ENCODE results near the gene POTEI. TPM values are rescaled to one million over a fixed set of nuclear protein-coding genes. Genes with fewer than 3 reads are reported as not detected.
"Not testable (repeated sequence)": the region's sequence is repeated elsewhere in the genome, so short reads cannot be mapped to it uniquely, and the experiment has no call there.

POTEI gene
- under 1 TPM; 0.08 to 0.17 (median 0.12) TPM for polyA plus RNA-seq (ENCODE audit: insufficient read length in 4 of 4)

GRCh38 chr2:130509228-130509627 lies at the start of gene POTEI:
Gene POTEI (minus strand): TSS chr2:130509328. CDS start chr2:130509235, 93 bp downstream.
- DNase-seq (ENCODE audit: low read depth in 4 of 4, low spot score in 2 of 4) = not testable (repeated sequence)

DNA sequence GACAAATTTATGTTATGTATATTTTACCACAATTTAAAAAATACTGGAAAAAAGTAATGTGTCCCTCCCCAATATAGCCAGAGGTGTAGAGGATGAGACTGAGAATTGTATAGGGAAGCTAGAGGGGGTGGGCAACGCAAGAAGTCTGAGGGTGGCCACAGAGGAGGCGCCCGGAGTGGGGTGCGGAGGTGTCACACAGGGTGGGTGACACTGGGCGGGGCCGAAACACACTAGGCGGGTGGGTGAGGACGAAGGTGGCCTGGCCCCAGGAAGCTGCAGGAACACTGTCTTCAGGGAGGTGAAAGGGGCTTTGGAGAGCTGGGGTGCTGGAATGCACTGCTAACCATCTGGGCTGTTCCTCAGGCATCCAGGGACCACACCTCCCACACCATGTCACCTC lies 47.3 kb upstream of the POTEI start:
- not testable (repeated sequence) for DNase-seq (ENCODE audit: low read depth in 4 of 4, low spot score in 2 of 4)

GRCh38 chr2:130554178-130554577 lies 45.0 kb upstream of the POTEI start:
- DNase-seq (ENCODE audit: low read depth in 4 of 4, low spot score in 2 of 4) = not testable (repeated sequence)

DNA sequence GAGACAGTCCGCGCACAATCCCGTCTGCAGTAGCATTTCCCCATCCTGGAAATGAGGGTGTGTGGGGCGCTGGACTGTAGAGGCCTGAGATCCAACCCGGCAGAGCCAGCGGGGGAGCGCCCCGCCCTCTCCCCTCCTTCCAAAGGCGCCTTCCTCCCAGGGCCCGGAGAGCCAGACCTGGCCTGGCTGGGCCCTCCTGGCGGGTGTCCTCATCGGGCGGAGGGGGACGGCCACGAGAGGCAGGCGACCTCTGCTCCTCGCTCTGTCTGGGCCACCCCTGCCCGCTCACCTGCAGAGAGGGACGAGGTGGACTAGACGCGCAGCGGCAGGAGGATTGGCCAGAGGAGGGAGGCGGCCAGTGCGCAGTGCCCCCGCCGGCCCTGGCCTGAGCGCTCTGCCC lies 40.3 kb upstream of the POTEI start:
- not testable (repeated sequence) for DNase-seq (ENCODE audit: low read depth in 4 of 4, low spot score in 2 of 4)

DNA sequence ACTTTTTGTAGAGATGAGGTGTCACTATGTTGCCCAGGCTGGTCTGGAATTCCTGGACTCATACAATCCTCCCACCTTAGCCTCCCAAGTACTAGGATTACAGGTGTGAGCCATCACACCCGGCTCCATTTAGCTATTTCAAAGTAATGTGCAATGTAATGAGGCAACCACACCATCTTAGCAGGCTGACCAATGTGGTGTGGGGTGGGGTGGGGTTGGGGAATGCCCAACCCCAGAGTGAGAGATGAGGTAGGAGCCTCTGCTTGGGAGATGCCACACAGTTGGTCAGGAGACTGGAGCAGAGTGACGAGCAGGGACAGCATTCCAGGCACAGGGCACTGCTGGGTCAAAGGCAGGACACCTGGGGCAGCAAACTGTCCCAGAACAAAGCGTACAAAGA lies 39.3 kb upstream of the POTEI start:
- not testable (repeated sequence) for DNase-seq (ENCODE audit: low read depth in 4 of 4, low spot score in 2 of 4)

DNA sequence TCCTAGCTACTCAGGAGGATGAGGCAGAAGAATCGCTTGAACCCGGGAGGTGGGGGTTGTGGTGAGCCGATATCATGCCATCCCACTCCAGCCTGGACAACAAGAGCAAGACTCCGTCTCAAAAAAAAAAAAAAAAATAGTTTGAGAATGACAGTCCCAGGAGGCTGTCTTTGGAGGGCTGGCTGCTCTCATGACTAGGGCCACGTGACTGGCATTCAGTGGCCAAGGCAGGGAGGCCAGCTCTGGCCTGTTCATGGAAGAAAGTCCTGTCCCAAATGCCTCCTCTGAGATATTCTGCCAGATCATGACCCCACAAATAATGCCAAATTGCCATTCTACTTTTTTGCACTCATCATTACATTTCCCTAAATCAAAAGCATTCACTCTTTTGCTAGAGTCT lies 35.9 kb upstream of the POTEI start:
- DNase-seq (ENCODE audit: low read depth in 4 of 4, low spot score in 2 of 4) = not testable (repeated sequence)

DNA sequence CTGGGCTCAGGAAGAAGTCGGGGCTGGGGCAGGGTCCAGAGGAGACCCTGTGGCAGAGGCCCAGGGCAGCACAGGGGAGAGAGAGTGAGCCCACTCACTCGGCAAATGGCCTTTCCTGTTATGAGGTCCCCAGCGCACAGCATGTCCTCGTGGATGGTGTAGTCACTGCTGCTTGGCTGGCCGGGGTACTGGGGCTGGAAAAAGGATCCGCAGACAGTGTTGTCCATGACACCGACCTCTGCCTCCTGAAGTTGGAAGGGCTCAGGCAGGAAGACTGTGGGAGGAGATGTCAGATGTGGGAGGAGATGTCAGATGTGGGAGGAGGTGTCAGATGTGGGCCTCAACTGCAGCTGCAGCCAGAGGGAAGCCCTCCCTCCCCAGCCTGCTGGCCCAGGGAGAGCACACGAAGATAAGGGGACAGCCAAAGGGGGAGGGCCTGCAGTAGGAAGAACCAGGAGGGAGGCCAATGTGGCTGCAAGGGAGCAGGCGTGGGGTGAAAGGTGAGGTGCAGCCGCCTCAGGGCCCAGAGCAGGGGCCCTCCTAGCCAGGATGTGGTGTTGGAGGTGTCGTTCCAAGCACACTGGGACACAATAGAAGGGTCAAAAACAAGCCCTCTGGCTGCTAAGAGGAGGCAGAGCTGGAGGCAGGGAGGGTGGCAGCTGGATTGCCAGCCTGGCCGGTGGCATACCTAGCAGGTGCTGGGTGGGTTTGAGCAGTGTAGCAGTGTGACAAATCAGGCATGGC lies 34.8 kb upstream of the POTEI start:
- DNase-seq (ENCODE audit: low read depth in 4 of 4, low spot score in 2 of 4) = not testable (repeated sequence)

GRCh38 chr2:130542789-130543188 lies 33.7 kb upstream of the POTEI start:
- DNase-seq (ENCODE audit: low read depth in 4 of 4, low spot score in 2 of 4) = not testable (repeated sequence)

DNA sequence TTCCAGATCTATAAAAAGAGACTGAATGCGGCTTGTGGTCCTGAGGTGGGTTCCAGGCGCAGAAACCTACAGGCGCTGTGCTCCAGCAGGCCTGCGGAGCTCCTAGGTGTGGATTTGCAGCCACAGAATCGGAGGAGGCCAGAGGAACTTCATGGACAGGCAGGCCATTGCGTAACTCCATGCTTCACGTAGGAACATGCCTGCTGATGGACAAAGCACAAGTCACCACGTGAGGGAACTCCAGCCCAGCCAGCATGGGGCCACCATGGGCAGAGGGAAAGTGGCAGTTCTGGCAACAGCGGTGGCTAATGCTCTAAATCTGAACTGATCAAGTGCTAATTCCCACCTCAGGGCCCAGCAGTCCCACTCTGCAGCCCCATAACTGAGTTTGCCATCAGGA lies 29.1 kb upstream of the POTEI start:
- not testable (repeated sequence) for DNase-seq (ENCODE audit: low read depth in 4 of 4, low spot score in 2 of 4)

DNA sequence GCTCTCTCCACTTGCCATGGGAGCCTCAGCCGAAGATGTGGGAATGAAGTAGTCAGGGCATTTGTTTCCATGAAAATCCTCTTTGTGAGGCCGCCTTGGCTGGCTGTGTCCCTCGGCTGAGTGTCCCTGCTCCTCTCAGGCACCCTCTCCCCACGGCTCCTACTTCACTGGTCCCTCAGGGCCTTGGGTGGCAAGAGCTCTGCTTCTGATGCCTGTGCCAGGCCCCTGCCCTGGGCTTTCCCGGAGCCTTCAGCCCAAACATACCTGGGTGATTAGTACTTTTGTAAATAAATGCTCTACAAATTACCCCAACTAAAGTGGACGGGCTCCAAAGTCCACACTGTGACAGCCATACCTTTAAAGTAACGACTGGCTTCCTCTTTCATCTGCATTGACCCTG lies 27.5 kb upstream of the POTEI start:
- DNase-seq (ENCODE audit: low read depth in 4 of 4, low spot score in 2 of 4) = not testable (repeated sequence)

DNA sequence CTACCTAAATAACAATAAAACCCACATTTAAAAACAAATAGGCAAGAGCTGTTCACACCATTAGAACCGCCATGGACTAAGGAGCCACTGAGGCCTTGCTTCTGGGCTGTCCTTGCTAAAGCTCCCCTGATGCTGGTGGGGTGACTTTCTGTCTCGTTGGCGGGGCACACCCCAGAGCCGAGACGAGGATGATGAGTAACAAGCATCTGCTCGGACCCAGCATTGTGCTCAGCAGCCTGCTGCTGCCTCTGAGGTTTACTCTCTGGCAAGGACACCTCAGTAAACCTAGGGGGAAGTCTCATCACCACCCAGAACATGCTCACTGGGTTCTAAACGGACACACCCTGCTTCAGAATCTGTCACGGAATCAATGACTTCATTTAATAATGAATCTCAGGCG lies 22.5 kb upstream of the POTEI start:
- DNase-seq (ENCODE audit: low read depth in 4 of 4, low spot score in 2 of 4) = not testable (repeated sequence)

DNA sequence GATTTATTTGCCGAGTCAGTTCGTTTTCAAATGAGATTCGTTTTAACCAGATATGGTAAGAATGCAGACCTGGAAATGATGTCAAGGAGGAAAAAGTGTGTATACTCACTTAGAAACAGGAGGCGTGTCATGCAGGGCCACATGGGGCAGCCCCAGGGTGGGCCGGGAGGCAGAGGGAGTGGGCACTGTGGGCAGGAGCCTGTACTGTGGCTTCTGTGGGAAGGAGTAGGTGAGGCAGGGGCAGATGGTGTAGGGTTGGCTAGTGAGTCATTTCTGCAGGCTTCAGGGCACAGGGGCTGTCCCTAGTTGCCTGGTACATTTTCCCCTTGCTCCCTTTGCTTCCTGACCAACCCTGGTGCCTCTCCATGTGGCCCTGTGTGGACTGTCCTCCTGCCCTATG lies 22.1 kb upstream of the POTEI start:
- DNase-seq (ENCODE audit: low read depth in 4 of 4, low spot score in 2 of 4) = not testable (repeated sequence)

- DNase-seq (ENCODE audit: low read depth in 4 of 4, low spot score in 2 of 4) = not testable (repeated sequence)
Measured at GRCh38 chr2:130530212-130530611, 21.1 kb upstream of the POTEI start.

- DNase-seq (ENCODE audit: low read depth in 4 of 4, low spot score in 2 of 4) = not testable (repeated sequence)
Measured at GRCh38 chr2:130529545-130529944, 20.4 kb upstream of the POTEI start.

DNA sequence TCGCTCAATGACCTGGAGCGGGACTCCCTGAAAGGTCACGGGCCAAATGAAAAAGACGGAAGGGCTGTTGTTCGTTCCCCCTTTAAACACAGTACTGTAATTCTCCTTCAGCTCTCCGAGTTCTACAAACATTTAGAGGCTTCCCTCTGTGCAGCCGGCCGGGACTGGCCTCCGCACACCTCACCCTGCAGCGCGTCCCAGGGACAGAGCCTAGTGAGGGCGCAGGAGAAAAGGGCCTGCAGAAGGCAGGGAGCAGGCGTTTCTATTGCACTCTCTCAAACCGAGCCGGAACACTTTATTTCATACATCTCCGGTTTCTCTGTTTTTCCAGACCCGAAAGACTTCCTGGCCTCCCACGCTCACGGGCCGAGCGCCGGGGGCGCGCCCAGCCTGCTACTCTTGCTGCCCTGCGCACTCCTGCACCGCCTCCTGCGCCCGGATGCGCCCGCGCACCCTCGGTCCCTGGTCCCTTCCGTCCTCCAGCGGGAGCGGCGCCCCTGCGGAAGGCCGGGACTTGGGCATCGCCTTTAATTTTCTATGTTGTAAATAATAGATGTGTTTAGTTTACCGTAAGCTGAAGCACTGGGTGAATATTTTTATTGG lies 18.3 kb upstream of the POTEI start:
- DNase-seq (ENCODE audit: low read depth in 4 of 4, low spot score in 2 of 4) = not testable (repeated sequence)

DNA sequence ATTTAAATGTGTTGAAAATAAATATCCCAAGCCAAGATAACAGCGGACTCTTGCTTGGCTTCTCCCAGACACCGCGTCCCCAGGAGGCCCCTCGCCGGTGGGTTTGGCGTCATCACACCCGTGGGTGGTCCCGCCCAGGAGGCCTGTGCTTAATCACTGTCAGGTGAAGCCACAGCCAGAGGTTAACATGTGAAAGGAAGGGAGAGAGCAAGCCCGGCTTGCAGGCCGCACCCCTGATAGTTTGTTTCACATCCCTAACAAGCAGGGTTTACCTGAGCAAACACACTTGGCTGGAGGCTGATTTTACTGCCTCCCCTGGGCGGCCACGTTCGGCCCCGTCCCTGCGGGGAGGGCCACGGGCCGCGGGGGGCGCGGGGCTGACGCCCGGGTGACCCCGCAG lies 13.3 kb upstream of the POTEI start:
- not testable (repeated sequence) for DNase-seq (ENCODE audit: low read depth in 4 of 4, low spot score in 2 of 4)

DNA sequence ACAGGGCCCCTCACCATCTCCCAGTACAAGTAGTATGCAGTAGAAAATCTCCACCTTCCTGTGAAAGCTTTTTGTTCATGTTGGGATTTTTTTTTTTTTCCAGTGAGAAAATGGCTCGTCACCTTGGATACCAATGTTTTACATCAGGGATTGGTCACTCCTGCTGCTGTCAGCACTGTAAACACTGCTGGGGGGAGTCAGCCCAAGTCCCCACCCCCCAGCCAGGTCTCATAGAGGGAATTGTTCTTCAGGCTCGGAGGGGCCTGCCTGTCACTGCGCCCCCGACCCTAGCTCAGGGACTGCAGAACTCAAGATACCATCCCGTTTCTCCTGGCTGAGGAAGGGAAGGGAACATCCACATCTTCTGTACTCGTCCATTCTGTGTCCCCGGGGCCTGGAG lies 11.9 kb upstream of the POTEI start, which contains the start of gene CFC1B:
Gene CFC1B, plus strand, starts transcription at position 231 of the 400 bp plus-strand sequence. CDS start 263 bp downstream, outside the sequence.
- DNase-seq (ENCODE audit: low read depth in 4 of 4, low spot score in 2 of 4) = not testable (repeated sequence)

GRCh38 chr2:130518516-130519106 lies 9.5 kb upstream of the POTEI start:
- not testable (repeated sequence) for DNase-seq (ENCODE audit: low read depth in 4 of 4, low spot score in 2 of 4)

GRCh38 chr2:130511747-130512451 lies 2.8 kb upstream of the POTEI start:
- DNase-seq (ENCODE audit: low read depth in 4 of 4, low spot score in 2 of 4) = not testable (repeated sequence)

GRCh38 chr2:130510807-130511746 lies 1.9 kb upstream of the POTEI start:
- not testable (repeated sequence) for DNase-seq (ENCODE audit: low read depth in 4 of 4, low spot score in 2 of 4)

Measured in left renal cortex interstitium (tissue), 4 donors.